ENCODE measurements around the gene PPP1R14C. TPM values are rescaled to one million over a fixed set of nuclear protein-coding genes. Genes with fewer than 3 reads are reported as not detected.

The PPP1R14C gene
- polyA plus RNA-seq, 3 donors: 0.11 TPM; not detected in 2

- 42% methylated on average over 7 of the region's 9 CpGs for WGBS (ENCODE audit: insufficient coverage)
- Histone ChIP-seq H3K4me1 (ENCODE audit: control insufficient read depth in 1 of 2, insufficient read depth in 2 of 2, low read length in 2 of 2) (peaks cover 37 to 47% of the 10 kb centered on the region in 2 donors), H3K4me3 (replicated peaks in 1 of 3; ENCODE audit: low read depth in 2 of 3, low read length in 3 of 3) (peak overlapping the region in 1 of 3 experiments; percentile 6), H3K79me2 (ENCODE audit: insufficient read depth, low read length) (no peaks in the 10 kb centered on the region), H2AFZ (ENCODE audit: insufficient read depth, low read depth, low read length, poor library complexity, severe bottlenecking) (peak overlapping the region; percentile 3), H4K20me1 (ENCODE audit: insufficient read depth, low read length) (no peaks in the 10 kb centered on the region), H3K9me3 (replicated peaks in 1 of 2; ENCODE audit: control insufficient read depth in 1 of 2, insufficient read depth in 1 of 2, low read length in 2 of 2) (no peaks in the 10 kb centered on the region), H3K4me2 (replicated peaks; ENCODE audit: extremely low read depth, low read length, poor library complexity, severe bottlenecking) (peak overlapping the region; percentile 21), H3K36me3 (replicated peaks in 1 of 2; ENCODE audit: control insufficient read depth in 1 of 2, insufficient read depth in 2 of 2, low read length in 2 of 2) (no peaks in the 10 kb centered on the region), H3K9ac (ENCODE audit: insufficient read depth, low read length, poor library complexity, severe bottlenecking) (no peak overlapping the region), H3K27me3 (ENCODE audit: control insufficient read depth in 2 of 2, insufficient read depth in 2 of 2, low read length in 2 of 2) (peaks cover 3 to 5% of the 10 kb centered on the region in 2 donors), H3K27ac (ENCODE audit: low read depth in 1 of 2, low read length in 2 of 2) (peak overlapping the region in 1 of 2 donors; percentile 28)
- Mint-ChIP-seq H3K4me3 (no peak overlapping the region), H3K36me3 (no peaks in the 10 kb centered on the region), H3K9me3 (peaks cover 0 to 4% (median 0%) of the 10 kb centered on the region in 7 donors), H3K27me3 (ENCODE audit: low read depth in 3 of 3) (peaks cover 17 to 27% (median 19%) of the 10 kb centered on the region in 3 donors), H3K27ac (peak overlapping the region in 3 of 7 donors; percentile 3 to 64 (median 23)), H3K4me1 (peaks cover 55% of the 10 kb centered on the region)
- no peak for TF ChIP-seq CTCF (IDR thresholded peaks at IDR 0.05)
- intact Hi-C loops (cut with micrococcal nuclease): no loop called here
- DNase-seq: peak in 2 of 3 donors; percentile 49 to 54
These were observed 10.3 kb downstream of the PPP1R14C start for GRCh38 chr6:150152891-150153876.

- DNase-seq: no peak
- no peaks in the 10 kb centered on the region for H4K20me1 ChIP-seq (ENCODE audit: insufficient read depth, low read length)
- no peak for TF ChIP-seq CTCF (IDR thresholded peaks at IDR 0.05)
- no peak overlapping the region for H3K9ac ChIP-seq (ENCODE audit: insufficient read depth, low read length, poor library complexity, severe bottlenecking)
- H2AFZ ChIP-seq (ENCODE audit: insufficient read depth, low read depth, low read length, poor library complexity, severe bottlenecking): no peak overlapping the region
- Mint-ChIP-seq H3K27me3 (ENCODE audit: low read depth in 3 of 3) (peaks cover 15 to 21% (median 19%) of the 10 kb centered on the region in 3 donors), H3K9me3 (peaks cover 0 to 4% (median 0%) of the 10 kb centered on the region in 7 donors), H3K27ac (peak overlapping the region in 2 of 7 donors; percentile 23 to 54), H3K4me1 (peaks cover 52% of the 10 kb centered on the region), H3K36me3 (no peaks in the 10 kb centered on the region), H3K4me3 (no peak overlapping the region)
- H3K27ac ChIP-seq (ENCODE audit: low read depth in 1 of 2, low read length in 2 of 2): no peak overlapping the region
- peaks cover 3 to 5% of the 10 kb centered on the region in 2 donors for H3K27me3 ChIP-seq (ENCODE audit: control insufficient read depth in 2 of 2, insufficient read depth in 2 of 2, low read length in 2 of 2)
- no peak overlapping the region for H3K4me3 ChIP-seq (replicated peaks in 1 of 3; ENCODE audit: low read depth in 2 of 3, low read length in 3 of 3)
- intact Hi-C loops (cut with micrococcal nuclease): no loop called here
- WGBS (ENCODE audit: insufficient coverage): 83% methylated on average over 3 of the region's 6 CpGs
- H3K79me2 ChIP-seq (ENCODE audit: insufficient read depth, low read length): no peaks in the 10 kb centered on the region
- peaks cover 37 to 47% of the 10 kb centered on the region in 2 donors for H3K4me1 ChIP-seq (ENCODE audit: control insufficient read depth in 1 of 2, insufficient read depth in 2 of 2, low read length in 2 of 2)
- H3K9me3 ChIP-seq (replicated peaks in 1 of 2; ENCODE audit: control insufficient read depth in 1 of 2, insufficient read depth in 1 of 2, low read length in 2 of 2): no peaks in the 10 kb centered on the region
- no peaks in the 10 kb centered on the region for H3K36me3 ChIP-seq (replicated peaks in 1 of 2; ENCODE audit: control insufficient read depth in 1 of 2, insufficient read depth in 2 of 2, low read length in 2 of 2)
- no peak overlapping the region for H3K4me2 ChIP-seq (replicated peaks; ENCODE audit: extremely low read depth, low read length, poor library complexity, severe bottlenecking)
These were observed 11.2 kb downstream of the PPP1R14C start for GRCh38 chr6:150153905-150154492.
